Esophagus squamous epithelium (tissue), 5 donors: Measurements from ENCODE around the gene TTC28. TPM values are rescaled to one million over a fixed set of nuclear protein-coding genes. Genes with fewer than 3 reads are reported as not detected.

ENCODE experiments used
- DNase-seq: peaks from one replicate; lab custom pipeline; 2025; lab: John Stamatoyannopoulos, UW
- H3K27ac ChIP-seq, 4 donors: fragments of 200-600 bp; sonication (generic); one replicate each; pipeline ENCODE4 v1.5.1; 2016 to 2019; ENCODE audit warnings: mild to moderate bottlenecking in 1 of 4
- H3K27me3 ChIP-seq, 4 donors: fragments of 200-600 bp; sonication (generic); 1 replicate in 3 of 4; 2 replicates in 1 of 4; pipeline versions ENCODE4 v1.5.1 to v1.6.0; 2017 to 2021; ENCODE audit warnings: antibody characterized with exemption in 1 of 4
- H3K36me3 ChIP-seq, 3 donors: fragments of 200-600 bp; sonication (generic); one replicate each; pipeline ENCODE4 v1.5.1; 2016 to 2019
- H3K4me1 ChIP-seq, 3 donors: fragments of 200-600 bp; sonication (generic); one replicate each; pipeline ENCODE4 v1.5.1; 2017 to 2019
- H3K4me3 ChIP-seq, 4 donors: fragments of 200-600 bp; sonication (generic); 1 replicate in 3 of 4; 2 replicates in 1 of 4; pipeline ENCODE4 v1.5.1; 2016 to 2019; ENCODE audit warnings: mild to moderate bottlenecking in 2 of 4, moderate library complexity in 1 of 4
- H3K9me3 ChIP-seq, 3 donors: fragments of 200-600 bp; sonication (generic); one replicate each; pipeline ENCODE4 v1.5.1; 2016 to 2019
- POLR2A ChIP-seq, 4 donors: fragments of 450-650 bp; IDR thresholded peaks; one replicate each; pipeline ENCODE4 v1.6.1; 2017; ENCODE audit warnings: antibody characterized with exemption in 4 of 4, mild to moderate bottlenecking in 4 of 4, moderate library complexity in 3 of 4
- WGBS, 2 donors: methylation state at CpG; one replicate each; pipeline ENCODE4 v1.1.5; 2018; 5-methylcytosine and 5-hydroxymethylcytosine counted together
- intact Hi-C: fragments of 100-400 bp; cut with DNase I; formaldehyde crosslinking; loops from one replicate; pipeline ENCODE4 v1.15.0; 2022
- total RNA-seq, 4 donors: library from RNA; depleted of rRNA; stranded (reverse); fragments of >200 nt; gene quantifications; one replicate each; pipeline ENCODE4 v1.1.0, GENCODE V29; 2016
- TF ChIP-seq, protein P1 (sequence below), 6 experiments: fragments of 450-650 bp in 4 of 6; fragments of 200-600 bp in 2 of 6; sonication (generic) in 2 of 6; IDR thresholded peaks; one replicate each; pipeline ENCODE4 v1.5.1; 2016 to 2019; ENCODE audit warnings: antibody characterized with exemption in 6 of 6, mild to moderate bottlenecking in 4 of 6, moderate library complexity in 4 of 6
- donor health status: DM: yes; HTN: yes; CAD: no.

The TTC28 gene
- total RNA-seq, 4 donors from 2014 or later, result 6.0 to 21.4 (median 7.7) TPM

GRCh38 chr22:28154861-28155260, 524.8 kb downstream of the TTC28 start:
- Histone ChIP-seq H3K4me3 (no peak overlapping the region), H3K4me1 (no peaks in the 10 kb centered on the region), H3K36me3 (no peaks in the 10 kb centered on the region), H3K9me3 (no peaks in the 10 kb centered on the region), H3K27ac (no peak overlapping the region), H3K27me3 (no peaks in the 10 kb centered on the region)
- intact Hi-C loops, result no loop called here
- no peak for DNase-seq
- 32 to 44% methylated on average over 2 of the region's 2 CpGs for WGBS, 2 donors
- TF ChIP-seq, protein P1, sequence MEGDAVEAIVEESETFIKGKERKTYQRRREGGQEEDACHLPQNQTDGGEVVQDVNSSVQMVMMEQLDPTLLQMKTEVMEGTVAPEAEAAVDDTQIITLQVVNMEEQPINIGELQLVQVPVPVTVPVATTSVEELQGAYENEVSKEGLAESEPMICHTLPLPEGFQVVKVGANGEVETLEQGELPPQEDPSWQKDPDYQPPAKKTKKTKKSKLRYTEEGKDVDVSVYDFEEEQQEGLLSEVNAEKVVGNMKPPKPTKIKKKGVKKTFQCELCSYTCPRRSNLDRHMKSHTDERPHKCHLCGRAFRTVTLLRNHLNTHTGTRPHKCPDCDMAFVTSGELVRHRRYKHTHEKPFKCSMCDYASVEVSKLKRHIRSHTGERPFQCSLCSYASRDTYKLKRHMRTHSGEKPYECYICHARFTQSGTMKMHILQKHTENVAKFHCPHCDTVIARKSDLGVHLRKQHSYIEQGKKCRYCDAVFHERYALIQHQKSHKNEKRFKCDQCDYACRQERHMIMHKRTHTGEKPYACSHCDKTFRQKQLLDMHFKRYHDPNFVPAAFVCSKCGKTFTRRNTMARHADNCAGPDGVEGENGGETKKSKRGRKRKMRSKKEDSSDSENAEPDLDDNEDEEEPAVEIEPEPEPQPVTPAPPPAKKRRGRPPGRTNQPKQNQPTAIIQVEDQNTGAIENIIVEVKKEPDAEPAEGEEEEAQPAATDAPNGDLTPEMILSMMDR (IDR thresholded peaks at IDR 0.05), result no peak
- no peak for TF ChIP-seq POLR2A (IDR thresholded peaks at IDR 0.05)

GRCh38 chr22:28151151-28151816, 528.4 kb downstream of the TTC28 start:
- 77 to 83% methylated on average over 4 of the region's 4 CpGs for WGBS, 2 donors
- intact Hi-C loops, result no loop called here
- Histone ChIP-seq H3K27ac (no peak overlapping the region), H3K9me3 (no peaks in the 10 kb centered on the region), H3K27me3 (no peaks in the 10 kb centered on the region), H3K36me3 (no peaks in the 10 kb centered on the region), H3K4me3 (no peak overlapping the region), H3K4me1 (no peaks in the 10 kb centered on the region)
- TF ChIP-seq, protein P1 (IDR thresholded peaks at IDR 0.05), result no peak
- no peak for TF ChIP-seq POLR2A (IDR thresholded peaks at IDR 0.05)
- no peak for DNase-seq

DNA sequence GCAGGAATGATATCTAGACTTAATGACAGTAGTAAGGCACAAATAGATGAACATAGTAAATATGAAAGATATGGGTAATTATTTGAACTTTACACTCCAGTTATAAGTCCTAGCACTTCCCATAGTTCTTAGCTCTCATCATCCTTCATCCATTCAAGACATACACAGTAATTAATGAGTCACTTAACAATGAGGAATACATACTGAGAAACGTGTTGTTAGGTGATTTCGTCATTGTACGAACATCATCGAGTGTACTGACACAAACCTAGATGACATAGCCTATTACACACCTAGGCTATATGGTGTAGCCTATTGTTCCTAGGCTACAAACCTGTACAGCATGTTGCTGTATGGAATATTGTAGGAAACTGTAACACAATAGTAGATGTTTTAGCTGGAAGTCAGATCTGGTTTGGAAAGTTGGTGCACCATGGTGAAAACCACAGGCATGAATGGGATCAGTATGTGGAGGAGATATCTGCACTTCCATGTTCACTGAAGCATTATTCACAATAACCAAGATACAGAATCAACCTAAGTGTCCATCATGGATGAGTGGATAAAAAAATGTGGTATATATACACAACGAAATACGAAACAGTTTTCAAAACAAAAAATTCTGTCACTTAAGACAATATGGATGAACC, 530.7 kb downstream of the TTC28 start:
- TF ChIP-seq, protein P1 (IDR thresholded peaks at IDR 0.05), result no peak
- no peak for TF ChIP-seq POLR2A (IDR thresholded peaks at IDR 0.05)
- intact Hi-C loops, result no loop called here
- Histone ChIP-seq H3K27ac (no peak overlapping the region), H3K9me3 (no peaks in the 10 kb centered on the region), H3K27me3 (no peaks in the 10 kb centered on the region), H3K4me3 (no peak overlapping the region), H3K36me3 (no peaks in the 10 kb centered on the region), H3K4me1 (peaks cover 0 to 9% (median 0%) of the 10 kb centered on the region in 3 donors)
- 71 to 75% methylated on average over 6 of the region's 6 CpGs for WGBS, 2 donors
- no peak for DNase-seq

DNA sequence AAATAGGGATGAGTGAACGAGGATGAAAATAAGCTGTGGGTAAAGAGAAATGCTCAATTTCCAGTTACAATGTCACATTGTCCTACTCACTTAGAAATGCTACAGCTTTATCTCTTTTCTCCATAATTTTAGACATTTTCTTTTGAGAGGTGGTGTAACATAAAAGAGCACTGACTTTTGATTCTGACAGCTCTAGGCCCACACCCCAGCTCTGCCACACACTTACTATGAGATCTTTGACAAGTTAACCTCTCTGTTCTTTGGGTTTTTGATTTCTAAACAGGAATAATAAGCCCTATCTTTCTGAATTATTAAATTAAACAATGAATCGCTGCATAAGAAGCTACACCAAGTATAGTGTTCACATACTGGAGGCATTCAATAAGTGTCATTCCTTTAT, 532.2 kb downstream of the TTC28 start:
- peaks cover 0 to 23% (median 6%) of the 10 kb centered on the region in 3 donors for H3K4me1 ChIP-seq
- H3K4me3 ChIP-seq, result no peak overlapping the region
- TF ChIP-seq, protein P1 (IDR thresholded peaks at IDR 0.05), result no peak
- TF ChIP-seq POLR2A (IDR thresholded peaks at IDR 0.05), result no peak
- no peaks in the 10 kb centered on the region for H3K9me3 ChIP-seq
- intact Hi-C loops, result no loop called here
- 76 to 78% methylated on average over 2 of the region's 2 CpGs for WGBS, 2 donors
- no peaks in the 10 kb centered on the region for H3K27me3 ChIP-seq
- no peak overlapping the region for H3K27ac ChIP-seq
- H3K36me3 ChIP-seq, result no peaks in the 10 kb centered on the region
- DNase-seq, result no peak
